ENCODE results near the gene BTNL2.

The BTNL2 gene

DNA sequence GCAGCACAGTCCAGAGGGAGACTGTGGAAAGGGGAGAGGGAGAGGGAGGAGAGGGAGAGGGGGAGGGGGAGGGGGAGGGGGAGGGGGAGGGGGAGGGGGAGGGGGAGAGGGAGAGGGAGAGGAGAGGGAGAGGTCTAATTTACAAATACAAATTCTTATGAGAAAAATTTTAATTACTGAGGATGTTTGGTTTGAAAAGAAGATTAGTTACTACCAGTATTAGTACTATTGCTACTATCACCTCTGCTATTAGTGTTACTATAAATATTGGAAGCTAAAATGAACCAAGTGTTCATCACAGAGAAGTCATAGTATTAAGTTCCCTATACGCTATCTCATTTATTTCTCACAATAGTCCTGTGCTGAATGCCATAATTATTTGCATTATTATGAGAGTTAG is 20.9 kb downstream of the BTNL2 start:
- H4K20me1 ChIP-seq (ENCODE audit: insufficient read depth): no peaks in the 10 kb centered on the region
- no peaks in the 10 kb centered on the region for H3K27me3 ChIP-seq (ENCODE audit: insufficient read depth, low read depth)
- TF ChIP-seq, protein P1, sequence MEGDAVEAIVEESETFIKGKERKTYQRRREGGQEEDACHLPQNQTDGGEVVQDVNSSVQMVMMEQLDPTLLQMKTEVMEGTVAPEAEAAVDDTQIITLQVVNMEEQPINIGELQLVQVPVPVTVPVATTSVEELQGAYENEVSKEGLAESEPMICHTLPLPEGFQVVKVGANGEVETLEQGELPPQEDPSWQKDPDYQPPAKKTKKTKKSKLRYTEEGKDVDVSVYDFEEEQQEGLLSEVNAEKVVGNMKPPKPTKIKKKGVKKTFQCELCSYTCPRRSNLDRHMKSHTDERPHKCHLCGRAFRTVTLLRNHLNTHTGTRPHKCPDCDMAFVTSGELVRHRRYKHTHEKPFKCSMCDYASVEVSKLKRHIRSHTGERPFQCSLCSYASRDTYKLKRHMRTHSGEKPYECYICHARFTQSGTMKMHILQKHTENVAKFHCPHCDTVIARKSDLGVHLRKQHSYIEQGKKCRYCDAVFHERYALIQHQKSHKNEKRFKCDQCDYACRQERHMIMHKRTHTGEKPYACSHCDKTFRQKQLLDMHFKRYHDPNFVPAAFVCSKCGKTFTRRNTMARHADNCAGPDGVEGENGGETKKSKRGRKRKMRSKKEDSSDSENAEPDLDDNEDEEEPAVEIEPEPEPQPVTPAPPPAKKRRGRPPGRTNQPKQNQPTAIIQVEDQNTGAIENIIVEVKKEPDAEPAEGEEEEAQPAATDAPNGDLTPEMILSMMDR (conservative IDR thresholded peaks at IDR 0.05; ENCODE audit: low read depth, low read length): no peak
- H3K9ac ChIP-seq: no peak overlapping the region
- no peak overlapping the region for H3K4me3 ChIP-seq (IDR thresholded peaks at IDR 0.05; ENCODE audit: insufficient read depth, low read depth, low read length)
- no peaks in the 10 kb centered on the region for H3K79me2 ChIP-seq (ENCODE audit: insufficient read depth, low read depth)
- H3K27ac ChIP-seq: no peak overlapping the region
- H3K4me2 ChIP-seq: no peak overlapping the region
- no peak overlapping the region for H2AFZ ChIP-seq (ENCODE audit: low read depth)
- H3K36me3 ChIP-seq (ENCODE audit: insufficient read depth): no peaks in the 10 kb centered on the region
- H3K4me1 ChIP-seq (ENCODE audit: low read depth, poor library complexity, severe bottlenecking): no peaks in the 10 kb centered on the region

DNA sequence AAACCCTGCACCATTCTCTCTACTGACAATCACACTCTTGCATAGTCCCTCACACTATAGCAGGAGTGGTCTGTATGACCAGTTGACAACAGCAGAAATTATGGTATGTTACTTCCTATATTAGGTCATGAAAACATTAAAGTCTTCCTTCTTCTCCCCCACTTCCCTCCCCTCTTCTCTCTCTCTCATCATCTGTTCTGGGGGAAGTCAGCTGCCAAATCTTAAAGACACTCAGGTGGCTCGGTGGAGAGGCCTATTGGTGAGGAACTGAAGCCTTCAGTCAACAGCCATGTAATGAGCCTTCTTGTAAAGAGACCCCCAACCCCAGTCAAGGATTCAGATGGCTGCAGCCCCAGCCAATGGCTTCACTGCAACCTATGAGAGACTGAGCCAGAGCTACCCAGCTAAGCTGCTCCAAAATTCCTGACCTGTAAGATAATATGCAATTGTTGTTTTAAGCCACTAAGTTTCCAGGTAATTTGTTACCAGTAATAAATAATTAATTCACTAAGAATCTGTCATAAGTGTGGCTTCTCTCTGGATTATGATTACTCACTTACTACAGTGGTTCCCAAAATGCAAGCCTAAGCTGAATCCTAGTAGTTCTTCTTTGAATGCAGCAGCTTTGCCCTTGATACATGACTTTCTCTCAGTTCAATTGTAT is 24.1 kb downstream of the BTNL2 start:
- TF ChIP-seq, protein P1 (conservative IDR thresholded peaks at IDR 0.05; ENCODE audit: low read depth, low read length): no peak
- H3K4me2 ChIP-seq: no peak overlapping the region
- no peaks in the 10 kb centered on the region for H3K79me2 ChIP-seq (ENCODE audit: insufficient read depth, low read depth)
- no peak overlapping the region for H3K27ac ChIP-seq
- no peak overlapping the region for H2AFZ ChIP-seq (ENCODE audit: low read depth)
- no peaks in the 10 kb centered on the region for H3K36me3 ChIP-seq (ENCODE audit: insufficient read depth)
- H4K20me1 ChIP-seq (ENCODE audit: insufficient read depth): no peaks in the 10 kb centered on the region
- H3K9ac ChIP-seq: no peak overlapping the region
- no peaks in the 10 kb centered on the region for H3K4me1 ChIP-seq (ENCODE audit: low read depth, poor library complexity, severe bottlenecking)
- H3K27me3 ChIP-seq (ENCODE audit: insufficient read depth, low read depth): no peaks in the 10 kb centered on the region
- H3K4me3 ChIP-seq (IDR thresholded peaks at IDR 0.05; ENCODE audit: insufficient read depth, low read depth, low read length): no peak overlapping the region

DNA sequence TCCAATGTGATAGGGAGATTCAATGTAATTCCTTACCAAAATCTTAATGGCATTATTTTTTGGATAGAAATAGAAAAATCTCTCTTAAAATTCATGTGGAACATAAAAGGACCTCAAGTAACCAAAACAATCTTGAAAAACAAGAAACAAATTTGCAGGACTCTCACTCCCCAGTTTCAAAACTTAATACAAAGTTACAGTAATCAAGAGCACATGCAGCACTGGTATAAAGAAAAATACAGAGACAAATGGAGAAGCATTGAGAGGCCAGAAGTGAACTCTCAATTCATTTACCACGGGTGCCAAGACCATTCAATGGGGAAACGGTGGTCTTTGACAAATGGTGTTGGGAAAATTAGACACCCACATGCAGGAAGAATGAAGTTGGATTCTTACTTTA is 27.4 kb downstream of the BTNL2 start:
- no peak overlapping the region for H3K4me3 ChIP-seq (IDR thresholded peaks at IDR 0.05; ENCODE audit: insufficient read depth, low read depth, low read length)
- no peak overlapping the region for H2AFZ ChIP-seq (ENCODE audit: low read depth)
- no peaks in the 10 kb centered on the region for H4K20me1 ChIP-seq (ENCODE audit: insufficient read depth)
- no peak overlapping the region for H3K27ac ChIP-seq
- H3K4me1 ChIP-seq (ENCODE audit: low read depth, poor library complexity, severe bottlenecking): no peaks in the 10 kb centered on the region
- H3K9ac ChIP-seq: no peak overlapping the region
- no peaks in the 10 kb centered on the region for H3K27me3 ChIP-seq (ENCODE audit: insufficient read depth, low read depth)
- TF ChIP-seq, protein P1 (conservative IDR thresholded peaks at IDR 0.05; ENCODE audit: low read depth, low read length): no peak
- H3K36me3 ChIP-seq (ENCODE audit: insufficient read depth): no peaks in the 10 kb centered on the region
- no peaks in the 10 kb centered on the region for H3K79me2 ChIP-seq (ENCODE audit: insufficient read depth, low read depth)
- no peak overlapping the region for H3K4me2 ChIP-seq

DNA sequence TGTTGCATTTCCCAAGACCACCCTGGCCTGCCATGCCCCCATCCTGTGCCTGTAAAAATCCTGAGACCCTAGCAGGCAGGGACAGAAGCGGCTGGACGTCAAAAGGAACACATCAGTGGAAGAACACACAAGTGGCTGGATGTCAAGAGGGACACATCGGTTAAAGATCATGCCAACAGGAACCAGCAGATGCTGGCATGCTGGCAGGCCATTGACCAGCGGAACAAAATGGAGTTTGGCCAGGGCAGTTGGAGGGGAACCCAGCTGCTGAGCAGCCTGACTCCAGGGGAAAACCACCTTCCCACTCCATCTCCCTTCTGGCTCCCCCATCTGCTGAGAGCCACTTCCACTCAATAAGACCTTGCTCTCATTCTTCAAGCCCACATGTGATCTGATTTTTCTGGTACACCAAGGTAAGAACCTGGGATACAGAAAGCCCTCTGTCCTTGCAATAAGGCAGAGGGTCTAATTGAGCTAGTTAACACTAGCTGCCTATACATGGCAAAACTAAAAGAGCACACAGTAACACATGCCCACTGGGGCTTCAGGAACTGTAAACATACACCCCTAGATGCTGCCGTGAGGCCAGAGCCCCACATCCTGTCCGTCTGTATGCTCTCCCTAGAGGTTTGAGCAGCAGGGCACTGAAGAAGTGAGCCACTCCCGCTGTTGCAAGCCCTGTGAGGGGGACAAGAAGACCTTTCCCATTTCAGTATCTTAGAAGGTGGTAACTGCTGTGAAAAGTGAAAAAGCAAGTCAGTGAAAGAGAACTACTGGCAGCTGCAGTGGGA is 31.0 kb downstream of the BTNL2 start:
- Histone ChIP-seq H3K27ac (no peak overlapping the region), H3K4me2 (no peak overlapping the region), H3K4me1 (ENCODE audit: low read depth, poor library complexity, severe bottlenecking) (no peaks in the 10 kb centered on the region), H3K27me3 (ENCODE audit: insufficient read depth, low read depth) (no peaks in the 10 kb centered on the region), H3K36me3 (ENCODE audit: insufficient read depth) (no peaks in the 10 kb centered on the region), H3K9ac (no peak overlapping the region), H4K20me1 (ENCODE audit: insufficient read depth) (no peaks in the 10 kb centered on the region), H3K79me2 (ENCODE audit: insufficient read depth, low read depth) (no peaks in the 10 kb centered on the region), H2AFZ (ENCODE audit: low read depth) (no peak overlapping the region), H3K4me3 (IDR thresholded peaks at IDR 0.05; ENCODE audit: insufficient read depth, low read depth, low read length) (no peak overlapping the region)
- TF ChIP-seq, protein P1 (conservative IDR thresholded peaks at IDR 0.05; ENCODE audit: low read depth, low read length): no peak
